ENCODE measurements around the gene BANP. TPM values are rescaled to one million over a fixed set of nuclear protein-coding genes. Genes with fewer than 3 reads are reported as not detected.

The BANP gene
- total and polyA plus RNA-seq, 2 donors from 2014 or later = 12.4 to 26.3 TPM

GRCh38 chr16:88068476-88069396 lies 117.5 kb downstream of the BANP start:
- Histone ChIP-seq H3K27me3 (ENCODE audit: control insufficient read depth, insufficient read depth, low read length) (no peaks in the 10 kb centered on the region), H3K9me3 (ENCODE audit: control insufficient read depth in 2 of 3, insufficient read depth in 1 of 3, low read length in 3 of 3) (no peaks in the 10 kb centered on the region), H3K4me3 (ENCODE audit: low read length in 3 of 3) (no peak overlapping the region), H3K27ac (ENCODE audit: low read depth in 2 of 2, low read length in 2 of 2) (no peak overlapping the region), H3K36me3 (ENCODE audit: control insufficient read depth in 2 of 3, insufficient read depth in 3 of 3, low read length in 3 of 3) (peaks cover 0 to 7% (median 7%) of the 10 kb centered on the region in 3 donors), H3K4me1 (ENCODE audit: control insufficient read depth in 2 of 3, insufficient read depth in 2 of 3, low read depth in 1 of 3, low read length in 3 of 3) (no peaks in the 10 kb centered on the region), H3K9ac (ENCODE audit: low read length in 3 of 3) (no peak overlapping the region)
- DNase-seq = peak in 1 of 5 donors; percentile 61
- no peak for FAIRE-seq
- intact Hi-C loops (cut with DNase I) = no loop called here
- TF ChIP-seq CTCF (IDR thresholded peaks at IDR 0.05; ENCODE audit: borderline replicate concordance, extremely low read depth, insufficient read depth) = no peak

- Histone ChIP-seq H3K36me3 (ENCODE audit: control insufficient read depth in 2 of 3, insufficient read depth in 3 of 3, low read length in 3 of 3) (peaks cover 0 to 9% (median 7%) of the 10 kb centered on the region in 3 donors), H3K9ac (ENCODE audit: low read length in 3 of 3) (no peak overlapping the region), H3K27me3 (ENCODE audit: control insufficient read depth, insufficient read depth, low read length) (no peaks in the 10 kb centered on the region), H3K4me1 (ENCODE audit: control insufficient read depth in 2 of 3, insufficient read depth in 2 of 3, low read depth in 1 of 3, low read length in 3 of 3) (no peaks in the 10 kb centered on the region), H3K9me3 (ENCODE audit: control insufficient read depth in 2 of 3, insufficient read depth in 1 of 3, low read length in 3 of 3) (no peaks in the 10 kb centered on the region), H3K27ac (ENCODE audit: low read depth in 2 of 2, low read length in 2 of 2) (no peak overlapping the region), H3K4me3 (ENCODE audit: low read length in 3 of 3) (no peak overlapping the region)
- DNase-seq (peak in 1 of 5 donors; percentile 76), FAIRE-seq (no peak)
- TF ChIP-seq CTCF (IDR thresholded peaks at IDR 0.05; ENCODE audit: borderline replicate concordance, extremely low read depth, insufficient read depth) = no peak
- intact Hi-C loops (cut with DNase I) = no loop called here
These were observed 118.3 kb downstream of the BANP start for GRCh38 chr16:88069397-88070168.

GRCh38 chr16:88070341-88070740 lies 119.1 kb downstream of the BANP start:
- H3K9me3 ChIP-seq (ENCODE audit: control insufficient read depth in 2 of 3, insufficient read depth in 1 of 3, low read length in 3 of 3) = no peaks in the 10 kb centered on the region
- H3K36me3 ChIP-seq (ENCODE audit: control insufficient read depth in 2 of 3, insufficient read depth in 3 of 3, low read length in 3 of 3) = peaks cover 0 to 9% (median 7%) of the 10 kb centered on the region in 3 donors
- no peak for FAIRE-seq
- TF ChIP-seq CTCF (IDR thresholded peaks at IDR 0.05; ENCODE audit: borderline replicate concordance, extremely low read depth, insufficient read depth) = no peak
- intact Hi-C loops (cut with DNase I) = no loop called here
- H3K4me3 ChIP-seq (ENCODE audit: low read length in 3 of 3) = no peak overlapping the region
- H3K4me1 ChIP-seq (ENCODE audit: control insufficient read depth in 2 of 3, insufficient read depth in 2 of 3, low read depth in 1 of 3, low read length in 3 of 3) = no peaks in the 10 kb centered on the region
- no peak overlapping the region for H3K9ac ChIP-seq (ENCODE audit: low read length in 3 of 3)
- H3K27ac ChIP-seq (ENCODE audit: low read depth in 2 of 2, low read length in 2 of 2) = no peak overlapping the region
- H3K27me3 ChIP-seq (ENCODE audit: control insufficient read depth, insufficient read depth, low read length) = no peaks in the 10 kb centered on the region
- peak in 1 of 5 donors; percentile 52 for DNase-seq

Data from kidney (tissue), 14 donors.